H9 (cell line): Measurements from ENCODE around the gene LARGE1. TPM values are rescaled to one million over a fixed set of nuclear protein-coding genes. Genes with fewer than 3 reads are reported as not detected.

Source experiments
- DNase-seq: peaks from one replicate; pipeline ENCODE4 v3.0.0-alpha.2; 2017
- H2AFZ ChIP-seq: one replicate; pipeline ENCODE4 v1.6.1; 2013; ENCODE audit warnings: mild to moderate bottlenecking, low read length, control low read depth, moderate library complexity
- H2AK5ac ChIP-seq: 2 replicates; pipeline ENCODE4 v1.6.1; 2013; ENCODE audit warnings: low read length, control low read depth, mixed read lengths; ENCODE audit not compliant: insufficient read length
- H2BK120ac ChIP-seq: one replicate; pipeline ENCODE4 v1.6.1; 2013; ENCODE audit warnings: low read depth, mild to moderate bottlenecking, low read length, control low read depth, inconsistent platforms; ENCODE audit not compliant: poor library complexity, severe bottlenecking
- H2BK12ac ChIP-seq: 2 replicates; pipeline ENCODE4 v1.6.1; 2013; ENCODE audit warnings: low read length, control low read depth, mixed read lengths, low read depth; ENCODE audit not compliant: insufficient read length
- H2BK15ac ChIP-seq: 2 replicates; pipeline ENCODE4 v1.6.1; 2013; ENCODE audit warnings: low read depth, low read length, control low read depth
- H2BK20ac ChIP-seq: one replicate; pipeline ENCODE4 v1.6.1; 2013; ENCODE audit warnings: low read depth, mild to moderate bottlenecking, low read length, control low read depth, inconsistent platforms; ENCODE audit not compliant: poor library complexity, severe bottlenecking
- H2BK5ac ChIP-seq: 2 replicates; pipeline ENCODE4 v1.6.1; 2013; ENCODE audit warnings: low read length, control low read depth, mixed read lengths; ENCODE audit not compliant: insufficient read length
- H3K14ac ChIP-seq: 2 replicates; pipeline ENCODE4 v1.6.1; 2013; ENCODE audit warnings: low read length, control low read depth; ENCODE audit not compliant: insufficient read depth
- H3K18ac ChIP-seq: 2 replicates; pipeline ENCODE4 v1.6.1; 2013; ENCODE audit warnings: low read depth, mild to moderate bottlenecking, mixed read lengths, low read length, control low read depth; ENCODE audit not compliant: insufficient read length
- H3K23ac ChIP-seq: 2 replicates; pipeline ENCODE4 v1.6.1; 2013; ENCODE audit warnings: low read length, control low read depth, mixed read lengths, low read depth; ENCODE audit not compliant: insufficient read length
- H3K23me2 ChIP-seq: 2 replicates; pipeline ENCODE4 v1.6.1; 2013; ENCODE audit warnings: low read depth, mild to moderate bottlenecking, mixed read lengths, low read length, control low read depth; ENCODE audit not compliant: insufficient read length, poor library complexity, severe bottlenecking
- H3K27ac ChIP-seq: 2 replicates; pipeline ENCODE4 v1.5.1; 2013; ENCODE audit warnings: low read length, control low read depth, mixed read lengths, low read depth; ENCODE audit not compliant: insufficient read length
- H3K27me3 ChIP-seq: 2 replicates; pipeline ENCODE4 v1.6.1; 2013; ENCODE audit warnings: low read length, control low read depth, inconsistent platforms; ENCODE audit not compliant: insufficient read depth
- H3K4ac ChIP-seq: 2 replicates; pipeline ENCODE4 v1.6.1; 2013; ENCODE audit warnings: low read depth, mild to moderate bottlenecking, control low read depth, inconsistent platforms, low read length, moderate library complexity
- H3K4me1 ChIP-seq: 2 replicates; pipeline ENCODE4 v1.6.1; 2013; ENCODE audit warnings: low read length, control low read depth, inconsistent platforms; ENCODE audit not compliant: insufficient read depth
- H3K4me2 ChIP-seq: 2 replicates; pipeline ENCODE4 v1.6.1; 2013; ENCODE audit warnings: low read length, control low read depth, mixed read lengths; ENCODE audit not compliant: insufficient read length, insufficient read depth
- H3K56ac ChIP-seq: 2 replicates; pipeline ENCODE4 v1.6.1; 2013; ENCODE audit warnings: low read depth, mild to moderate bottlenecking, mixed read lengths, low read length, control low read depth; ENCODE audit not compliant: insufficient read length
- H3K79me1 ChIP-seq: 2 replicates; pipeline ENCODE4 v1.6.1; 2013; ENCODE audit warnings: low read depth, mild to moderate bottlenecking, moderate library complexity, low read length, control low read depth, inconsistent platforms; ENCODE audit not compliant: insufficient read depth, poor library complexity, severe bottlenecking
- H3K79me2 ChIP-seq: 2 replicates; pipeline ENCODE4 v1.6.1; 2013; ENCODE audit warnings: low read length, control low read depth, inconsistent platforms; ENCODE audit not compliant: insufficient read depth
- H3K9ac ChIP-seq: 2 replicates; pipeline ENCODE4 v1.6.1; 2013; ENCODE audit warnings: low read length, control low read depth, mixed read lengths; ENCODE audit not compliant: insufficient read length; ENCODE audit errors: extremely low read depth
- H3K9me3 ChIP-seq: one replicate; pipeline ENCODE4 v1.6.1; 2013; ENCODE audit warnings: low read depth, low read length, inconsistent platforms; ENCODE audit not compliant: control insufficient read depth
- H3T11ph ChIP-seq: one replicate; pipeline ENCODE4 v1.6.1; 2013; ENCODE audit warnings: mild to moderate bottlenecking, low read length, control low read depth, inconsistent platforms
- H4K20me1 ChIP-seq: one replicate; pipeline ENCODE4 v1.6.1; 2013; ENCODE audit not compliant: control insufficient read depth, insufficient read length, insufficient read depth
- H4K5ac ChIP-seq: 2 replicates; pipeline ENCODE4 v1.6.1; 2013; ENCODE audit warnings: low read depth, mild to moderate bottlenecking, mixed read lengths, low read length, control low read depth; ENCODE audit not compliant: insufficient read length
- H4K8ac ChIP-seq: replicated peaks from 2 replicates; pipeline ENCODE4 v1.6.1; 2013; ENCODE audit warnings: low read length, control low read depth, mixed read lengths, low read depth; ENCODE audit not compliant: insufficient read length
- H4K91ac ChIP-seq: 2 replicates; pipeline ENCODE4 v1.6.1; 2013; ENCODE audit warnings: low read depth, mild to moderate bottlenecking, moderate library complexity, mixed read lengths, low read length, control low read depth; ENCODE audit not compliant: insufficient read length
- H3K27ac Mint-ChIP-seq, 3 experiments: 2 replicates in 2 of 3; 3 replicates in 1 of 3; pipeline ENCODE4 v1.8.0; 2020 to 2021; ENCODE audit warnings: mixed read lengths in 3 of 3, mild to moderate bottlenecking in 1 of 3, moderate library complexity in 1 of 3
- H3K27me3 Mint-ChIP-seq: 2 replicates; pipeline ENCODE4 v1.8.0; 2021; ENCODE audit warnings: low read depth, mild to moderate bottlenecking, moderate library complexity, mixed read lengths
- H3K36me3 Mint-ChIP-seq, 3 experiments: 2 replicates in 2 of 3; 3 replicates in 1 of 3; pipeline ENCODE4 v1.8.0; 2020 to 2021; ENCODE audit warnings: low read depth in 3 of 3, mixed read lengths in 3 of 3; ENCODE audit not compliant: insufficient read depth in 1 of 3
- H3K4me1 Mint-ChIP-seq, 2 experiments: 2 replicates each; pipeline ENCODE4 v1.8.0; 2020; ENCODE audit warnings: mixed read lengths in 2 of 2
- H3K4me3 Mint-ChIP-seq, 2 experiments: 2 replicates in 1 of 2; 3 replicates in 1 of 2; pipeline ENCODE4 v1.8.0; 2020 to 2021; ENCODE audit warnings: mild to moderate bottlenecking in 2 of 2, mixed read lengths in 2 of 2, moderate library complexity in 1 of 2
- H3K9me3 Mint-ChIP-seq, 2 experiments: 2 replicates in 1 of 2; 3 replicates in 1 of 2; pipeline ENCODE4 v1.8.0; 2020; ENCODE audit warnings: mild to moderate bottlenecking in 2 of 2, mixed read lengths in 2 of 2, moderate library complexity in 1 of 2
- WGBS: extraction: QIAGEN DNeasy Blood & Tissue Kit; methylation state at CpG from one replicate; pipeline ENCODE4 v1.1.7; 2013; ENCODE audit warnings: missing lambda C conversion rate, low lambda C conversion rate, mixed read lengths; ENCODE audit not compliant: insufficient read length; ENCODE audit errors: extremely low coverage; 5-methylcytosine and 5-hydroxymethylcytosine counted together
- total RNA-seq: library from RNA; stranded (reverse); gene quantifications from 2 replicates; pipeline ENCODE4 v1.2.1, GENCODE V29; 2021
- TF ChIP-seq, protein P1 (sequence below): fragments of 200-600 bp; sonication (generic); conservative IDR thresholded peaks from 3 replicates; pipeline ENCODE4 v1.8.0; 2021; ENCODE audit warnings: antibody characterized with exemption, mild to moderate bottlenecking

Gene LARGE1
- total RNA-seq, 1 experiment from 2014 or later = 43.5 TPM

GRCh38 chr22:33780531-33781136, 139.6 kb downstream of the LARGE1 start:
- peaks cover 28 to 38% of the 10 kb centered on the region in 2 experiments for H3K4me1 Mint-ChIP-seq
- Histone ChIP-seq H3K18ac (no peak overlapping the region), H4K20me1 (no peaks in the 10 kb centered on the region), H3K4ac (no peak overlapping the region), H3K79me1 (no peaks in the 10 kb centered on the region), H4K8ac (no peak overlapping the region), H3T11ph (no peak overlapping the region), H2AK5ac (no peak overlapping the region), H2BK20ac (no peak overlapping the region), H3K14ac (no peak overlapping the region), H3K56ac (no peak overlapping the region), H3K23me2 (no peaks in the 10 kb centered on the region), H3K9me3 (no peaks in the 10 kb centered on the region), H2AFZ (no peak overlapping the region), H3K27ac (no peak overlapping the region), H3K4me1 (peaks cover 3% of the 10 kb centered on the region; the same call in 1 of the 2 replicates), H3K9ac (no peak overlapping the region), H4K5ac (no peak overlapping the region), H3K27me3 (no peaks in the 10 kb centered on the region), H2BK12ac (no peak overlapping the region), H2BK5ac (no peak overlapping the region), H3K79me2 (peaks cover 28% of the 10 kb centered on the region; the same call in 1 of the 2 replicates), H4K91ac (no peak overlapping the region), H2BK120ac (no peak overlapping the region), H3K23ac (no peak overlapping the region), H3K4me2 (no peak overlapping the region), H2BK15ac (no peak overlapping the region)
- H3K27me3 Mint-ChIP-seq = no peaks in the 10 kb centered on the region
- TF ChIP-seq, protein P1, sequence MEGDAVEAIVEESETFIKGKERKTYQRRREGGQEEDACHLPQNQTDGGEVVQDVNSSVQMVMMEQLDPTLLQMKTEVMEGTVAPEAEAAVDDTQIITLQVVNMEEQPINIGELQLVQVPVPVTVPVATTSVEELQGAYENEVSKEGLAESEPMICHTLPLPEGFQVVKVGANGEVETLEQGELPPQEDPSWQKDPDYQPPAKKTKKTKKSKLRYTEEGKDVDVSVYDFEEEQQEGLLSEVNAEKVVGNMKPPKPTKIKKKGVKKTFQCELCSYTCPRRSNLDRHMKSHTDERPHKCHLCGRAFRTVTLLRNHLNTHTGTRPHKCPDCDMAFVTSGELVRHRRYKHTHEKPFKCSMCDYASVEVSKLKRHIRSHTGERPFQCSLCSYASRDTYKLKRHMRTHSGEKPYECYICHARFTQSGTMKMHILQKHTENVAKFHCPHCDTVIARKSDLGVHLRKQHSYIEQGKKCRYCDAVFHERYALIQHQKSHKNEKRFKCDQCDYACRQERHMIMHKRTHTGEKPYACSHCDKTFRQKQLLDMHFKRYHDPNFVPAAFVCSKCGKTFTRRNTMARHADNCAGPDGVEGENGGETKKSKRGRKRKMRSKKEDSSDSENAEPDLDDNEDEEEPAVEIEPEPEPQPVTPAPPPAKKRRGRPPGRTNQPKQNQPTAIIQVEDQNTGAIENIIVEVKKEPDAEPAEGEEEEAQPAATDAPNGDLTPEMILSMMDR = no peak
- no peak for DNase-seq
- H3K4me3 Mint-ChIP-seq = no peak overlapping the region
- no peaks in the 10 kb centered on the region for H3K36me3 Mint-ChIP-seq
- WGBS = no CpG with 5 or more reads among the region's 5 CpGs
- no peaks in the 10 kb centered on the region for H3K9me3 Mint-ChIP-seq
- H3K27ac Mint-ChIP-seq = no peak overlapping the region
